ENCODE measurements around the gene WASF2. TPM values are rescaled to one million over a fixed set of nuclear protein-coding genes. Genes with fewer than 3 reads are reported as not detected.
"Not testable (repeated sequence)": the region's sequence is repeated elsewhere in the genome, so short reads cannot be mapped to it uniquely, and the experiment has no call there.

WASF2 gene
- polyA plus RNA-seq, 1 experiment, result 62.7 TPM

DNA sequence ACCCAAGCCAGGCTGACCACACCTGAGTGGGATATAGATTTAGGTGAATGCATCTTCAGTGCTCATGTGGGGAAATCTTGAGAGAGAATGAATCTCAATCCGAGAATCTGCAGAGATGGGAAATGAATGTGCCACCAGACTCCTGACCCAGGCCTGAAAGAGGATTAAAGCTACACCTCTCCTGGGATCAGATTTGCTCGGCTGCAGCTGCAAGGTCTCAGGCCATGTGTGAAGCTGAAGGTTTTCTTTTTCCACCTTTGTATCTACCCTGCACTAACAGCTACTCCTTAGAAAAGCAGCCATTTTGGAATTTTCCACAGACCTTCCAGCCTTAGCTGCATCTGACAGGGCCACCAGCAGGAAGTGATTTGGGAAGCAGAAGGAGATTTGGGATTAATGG is 79.3 kb downstream of the WASF2 start:
- Histone ChIP-seq H3K9me3 (ENCODE audit: control insufficient read depth, insufficient read depth, low read length) (no peaks in the 10 kb centered on the region), H3K27me3 (ENCODE audit: control insufficient read depth, insufficient read depth, low read length) (no peaks in the 10 kb centered on the region), H3K27ac (ENCODE audit: low read depth, low read length) (no peak overlapping the region), H3K4me3 (ENCODE audit: low read depth, low read length) (no peak overlapping the region)
- CTCF ChIA-PET, result interaction anchor here (1.0 to 2.5 kb wide), 3 partner anchors 15 to 198 kb away, joined by 3 to 8 read pairs (median 3); no protein-coding TSS in a partner anchor
- DNase-seq (ENCODE audit: low read depth, low spot score), result no peak
- TF ChIP-seq, protein P1, sequence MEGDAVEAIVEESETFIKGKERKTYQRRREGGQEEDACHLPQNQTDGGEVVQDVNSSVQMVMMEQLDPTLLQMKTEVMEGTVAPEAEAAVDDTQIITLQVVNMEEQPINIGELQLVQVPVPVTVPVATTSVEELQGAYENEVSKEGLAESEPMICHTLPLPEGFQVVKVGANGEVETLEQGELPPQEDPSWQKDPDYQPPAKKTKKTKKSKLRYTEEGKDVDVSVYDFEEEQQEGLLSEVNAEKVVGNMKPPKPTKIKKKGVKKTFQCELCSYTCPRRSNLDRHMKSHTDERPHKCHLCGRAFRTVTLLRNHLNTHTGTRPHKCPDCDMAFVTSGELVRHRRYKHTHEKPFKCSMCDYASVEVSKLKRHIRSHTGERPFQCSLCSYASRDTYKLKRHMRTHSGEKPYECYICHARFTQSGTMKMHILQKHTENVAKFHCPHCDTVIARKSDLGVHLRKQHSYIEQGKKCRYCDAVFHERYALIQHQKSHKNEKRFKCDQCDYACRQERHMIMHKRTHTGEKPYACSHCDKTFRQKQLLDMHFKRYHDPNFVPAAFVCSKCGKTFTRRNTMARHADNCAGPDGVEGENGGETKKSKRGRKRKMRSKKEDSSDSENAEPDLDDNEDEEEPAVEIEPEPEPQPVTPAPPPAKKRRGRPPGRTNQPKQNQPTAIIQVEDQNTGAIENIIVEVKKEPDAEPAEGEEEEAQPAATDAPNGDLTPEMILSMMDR (IDR thresholded peaks at IDR 0.05; ENCODE audit: low read depth, low read length), result no peak
- POLR2A ChIA-PET, result no interaction called here

DNA sequence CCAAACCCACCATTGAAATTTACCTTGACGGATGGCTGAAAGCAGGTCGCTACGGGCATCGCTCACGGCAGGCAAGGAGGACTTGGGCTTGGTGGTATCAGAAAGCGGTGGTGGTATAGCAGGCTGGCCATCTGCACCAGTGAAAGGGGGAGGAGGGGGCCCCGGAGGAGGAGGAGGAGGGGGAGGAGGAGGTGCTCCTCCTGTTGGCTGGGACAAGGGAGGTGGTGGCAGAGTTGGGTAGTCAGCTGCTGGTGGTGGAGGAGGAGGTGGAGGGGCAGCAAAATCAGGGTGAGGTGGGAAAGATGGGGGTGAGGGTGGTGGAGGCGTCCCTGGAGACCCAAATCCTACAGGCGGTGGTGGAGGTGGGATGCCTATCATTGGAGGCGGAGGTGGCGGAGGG is 80.3 kb downstream of the WASF2 start:
- CTCF ChIA-PET, result interaction anchor here (1.4 to 2.5 kb wide), 2 partner anchors 14 to 199 kb away, joined by 3 to 8 read pairs; no protein-coding TSS in a partner anchor
- Histone ChIP-seq H3K27ac (ENCODE audit: low read depth, low read length) (no peak overlapping the region), H3K4me3 (ENCODE audit: low read depth, low read length) (no peak overlapping the region), H3K9me3 (ENCODE audit: control insufficient read depth, insufficient read depth, low read length) (no peaks in the 10 kb centered on the region), H3K27me3 (ENCODE audit: control insufficient read depth, insufficient read depth, low read length) (no peaks in the 10 kb centered on the region)
- no peak for DNase-seq (ENCODE audit: low read depth, low spot score)
- TF ChIP-seq, protein P1 (IDR thresholded peaks at IDR 0.05; ENCODE audit: low read depth, low read length), result no peak
- POLR2A ChIA-PET, result no interaction called here

DNA sequence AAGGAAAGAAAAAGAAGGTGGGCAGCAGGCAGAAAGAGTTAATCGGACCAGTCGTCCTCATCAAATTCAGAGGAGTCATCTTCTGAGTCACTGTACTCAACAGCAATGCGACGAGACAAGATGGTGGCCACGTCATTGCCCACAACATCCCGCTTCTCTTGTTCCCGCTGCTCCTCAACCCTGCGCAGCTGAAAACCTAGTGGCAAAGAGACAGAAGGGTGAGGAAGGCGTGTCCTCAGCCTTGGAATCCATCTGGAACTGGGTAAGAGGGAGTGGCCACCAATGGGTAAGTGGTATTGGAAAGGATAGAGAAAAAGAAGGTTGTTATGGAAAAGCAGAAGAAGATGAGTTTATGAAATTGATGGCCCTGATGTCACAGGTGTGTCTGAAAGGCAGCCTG is 81.8 kb downstream of the WASF2 start:
- TF ChIP-seq, protein P1 (IDR thresholded peaks at IDR 0.05; ENCODE audit: low read depth, low read length), result no peak
- H3K4me3 ChIP-seq (ENCODE audit: low read depth, low read length), result no peak overlapping the region
- POLR2A ChIA-PET, result no interaction called here
- CTCF ChIA-PET, result no interaction called here
- no peaks in the 10 kb centered on the region for H3K27me3 ChIP-seq (ENCODE audit: control insufficient read depth, insufficient read depth, low read length)
- H3K27ac ChIP-seq (ENCODE audit: low read depth, low read length), result no peak overlapping the region
- H3K9me3 ChIP-seq (ENCODE audit: control insufficient read depth, insufficient read depth, low read length), result no peaks in the 10 kb centered on the region
- DNase-seq (ENCODE audit: low read depth, low spot score), result no peak

DNA sequence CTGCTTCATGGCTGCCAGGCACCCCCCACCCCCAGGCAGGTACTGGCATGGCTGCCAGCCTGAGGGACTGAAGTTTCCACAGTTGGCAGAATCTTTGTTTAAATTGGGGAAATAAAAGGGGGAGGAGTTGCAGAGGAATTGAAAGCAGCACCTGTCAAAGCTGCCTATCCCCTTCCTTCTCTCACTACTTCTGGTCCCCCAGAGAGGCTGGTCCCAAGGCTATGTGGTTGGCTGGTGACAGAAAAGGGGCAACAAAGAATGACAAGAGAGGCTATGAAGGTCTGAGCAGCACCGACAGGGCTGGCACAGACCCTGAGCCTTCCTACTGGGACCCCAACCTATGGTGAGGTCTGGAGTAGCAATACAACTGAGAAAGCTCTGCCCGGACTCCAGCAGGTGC is 83.2 kb downstream of the WASF2 start:
- H3K4me3 ChIP-seq (ENCODE audit: low read depth, low read length); H3K27me3 ChIP-seq (ENCODE audit: control insufficient read depth, insufficient read depth, low read length); POLR2A ChIA-PET; DNase-seq (ENCODE audit: low read depth, low spot score); H3K9me3 ChIP-seq (ENCODE audit: control insufficient read depth, insufficient read depth, low read length); H3K27ac ChIP-seq (ENCODE audit: low read depth, low read length): not testable (repeated sequence)
- CTCF ChIA-PET, result interaction anchor here (1.0 to 1.5 kb wide), 3 partner anchors 8 to 150 kb away, joined by 3 to 4 read pairs (median 3); no protein-coding TSS in a partner anchor

DNA sequence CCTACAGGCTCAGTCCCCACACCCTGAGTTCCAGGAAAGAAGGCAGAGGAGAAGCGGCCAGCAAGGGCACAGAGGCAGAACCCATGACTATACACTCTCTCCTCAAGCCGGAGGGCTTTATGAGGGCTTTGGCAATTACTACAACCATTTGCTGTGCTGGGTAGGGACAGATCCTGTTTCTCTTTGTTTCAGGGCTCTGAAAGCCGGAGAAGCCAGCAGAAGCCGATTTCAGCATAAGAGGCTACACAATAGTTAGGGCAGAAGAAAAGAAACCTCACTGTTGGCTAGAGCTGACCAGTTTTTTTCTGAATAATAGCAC is 83.6 kb downstream of the WASF2 start:
- Histone ChIP-seq H3K27ac (ENCODE audit: low read depth, low read length) (no peak overlapping the region), H3K9me3 (ENCODE audit: control insufficient read depth, insufficient read depth, low read length) (no peaks in the 10 kb centered on the region), H3K4me3 (ENCODE audit: low read depth, low read length) (no peak overlapping the region), H3K27me3 (ENCODE audit: control insufficient read depth, insufficient read depth, low read length) (no peaks in the 10 kb centered on the region)
- CTCF ChIA-PET, result interaction anchor here (1.0 to 1.5 kb wide), 3 partner anchors 9 to 151 kb away, joined by 3 to 4 read pairs (median 3); no protein-coding TSS in a partner anchor
- DNase-seq (ENCODE audit: low read depth, low spot score), result no peak
- TF ChIP-seq, protein P1 (IDR thresholded peaks at IDR 0.05; ENCODE audit: low read depth, low read length), result no peak
- POLR2A ChIA-PET, result no interaction called here

DNA sequence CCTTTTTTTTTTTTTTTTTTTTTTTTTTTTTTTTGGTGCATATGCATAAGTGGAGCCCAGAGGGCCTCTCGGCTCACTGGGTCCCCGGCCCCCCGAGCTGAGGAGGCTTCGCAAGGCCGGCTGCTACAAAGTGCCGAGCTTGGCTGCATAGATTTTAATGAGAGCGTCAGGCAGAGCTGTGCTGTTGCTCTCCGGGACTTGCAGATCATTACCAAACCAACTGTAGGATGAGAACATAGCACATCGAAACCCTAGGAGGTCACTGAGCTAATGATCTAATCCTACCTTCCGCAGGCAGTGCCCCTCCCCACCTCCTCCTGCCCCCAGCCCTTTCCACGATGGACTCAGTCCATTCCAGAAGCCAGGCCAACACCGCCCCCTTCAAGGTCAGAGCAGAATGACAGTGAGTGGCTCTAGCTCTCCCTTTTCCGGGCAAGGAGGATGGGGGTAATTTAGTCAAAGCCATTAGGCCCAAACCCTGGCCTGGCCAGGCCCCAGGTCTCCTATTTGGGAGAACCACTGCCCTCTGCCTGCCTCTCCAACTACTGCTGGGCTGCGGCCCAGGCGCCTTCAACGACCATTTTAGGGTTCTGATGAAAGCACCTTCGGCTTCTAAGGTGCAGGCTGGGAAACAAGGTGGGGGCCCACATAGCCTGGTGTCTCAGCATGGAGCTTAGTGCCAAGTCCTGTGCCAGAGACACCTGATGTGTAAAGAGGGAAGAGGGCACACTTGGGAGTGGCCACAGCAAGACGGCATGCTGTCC is 84.2 kb downstream of the WASF2 start:
- H3K27ac ChIP-seq (ENCODE audit: low read depth, low read length), result not testable (repeated sequence)

More for the DNA sequence above, 84.2 kb downstream of the WASF2 start:
- not testable (repeated sequence) for DNase-seq (ENCODE audit: low read depth, low spot score); H3K4me3 ChIP-seq (ENCODE audit: low read depth, low read length); H3K27me3 ChIP-seq (ENCODE audit: control insufficient read depth, insufficient read depth, low read length); H3K9me3 ChIP-seq (ENCODE audit: control insufficient read depth, insufficient read depth, low read length)
- CTCF ChIA-PET, result interaction anchor here (0.6 to 1.5 kb wide), 6 partner anchors 9 to 201 kb away, joined by 3 to 5 read pairs (median 4); no protein-coding TSS in a partner anchor
- POLR2A ChIA-PET, result interaction anchor here (0.5 to 1.2 kb wide), 3 partner anchors 11 to 105 kb away, joined by 3 to 5 read pairs (median 3); no protein-coding TSS in a partner anchor

All from AG04450 (cell line).